Naive thymus-derived CD4-positive, alpha-beta T cell (primary cell): Measurements from ENCODE around the gene MCMBP. TPM values are rescaled to one million over a fixed set of nuclear protein-coding genes. Genes with fewer than 3 reads are reported as not detected.

Experiments used
- ATAC-seq: fragments of 150-1000 bp; cut with Tn5 transposase; 2 replicates; pipeline ENCODE4 v1.10.0; 2021; ENCODE audit warnings: mild to moderate bottlenecking, moderate library complexity
- CTCF ChIA-PET: fragments of 350-600 bp; sonication (Branson Sonifier 250); formaldehyde crosslinking; loops from one replicate; lab custom pipeline; 2021; ENCODE audit warnings: antibody characterized with exemption; lab: Charles Lee
- POLR2A ChIA-PET: fragments of 350-600 bp; sonication (Branson Sonifier 250); formaldehyde crosslinking; loops from one replicate; lab custom pipeline; 2021; ENCODE audit warnings: antibody characterized with exemption, inconsistent platforms; lab: Charles Lee
- DNase-seq, 9 donors: peaks; one replicate each; pipeline versions ENCODE4 v3.0.0 to v3.0.0-alpha.2; 2020 to 2022; ENCODE audit warnings: mixed read lengths in 1 of 9
- H3K27ac ChIP-seq: one replicate; pipeline ENCODE4 v1.7.0; 2013; ENCODE audit warnings: mild to moderate bottlenecking, low read depth, low read length, moderate library complexity
- H3K27me3 ChIP-seq, 2 donors: one replicate each; pipeline ENCODE4 v1.7.0; 2013; ENCODE audit warnings: low read length in 2 of 2, mild to moderate bottlenecking in 2 of 2, moderate library complexity in 2 of 2; ENCODE audit not compliant: control insufficient read depth in 2 of 2, insufficient read depth in 2 of 2
- H3K36me3 ChIP-seq, 3 experiments: 1 replicate in 2 of 3; 2 replicates in 1 of 3; pipeline ENCODE4 v1.7.0; 2013; ENCODE audit warnings: low read length in 3 of 3, mild to moderate bottlenecking in 3 of 3, moderate library complexity in 1 of 3; ENCODE audit not compliant: insufficient read depth in 3 of 3, control insufficient read depth in 2 of 3
- H3K4me1 ChIP-seq, 2 donors: one replicate each; pipeline ENCODE4 v1.7.0; 2013; ENCODE audit warnings: low read length in 2 of 2, mild to moderate bottlenecking in 2 of 2, moderate library complexity in 1 of 2; ENCODE audit not compliant: control insufficient read depth in 2 of 2, insufficient read depth in 2 of 2
- H3K4me3 ChIP-seq: 2 replicates; pipeline ENCODE4 v1.7.0; 2013; ENCODE audit warnings: mild to moderate bottlenecking, low read length
- H3K9me3 ChIP-seq, 3 experiments: 1 replicate in 2 of 3; 2 replicates in 1 of 3; pipeline ENCODE4 v1.7.0; 2013; ENCODE audit warnings: low read length in 3 of 3; ENCODE audit not compliant: control insufficient read depth in 2 of 3
- H3K27ac Mint-ChIP-seq, 9 donors: one replicate each; pipeline ENCODE4 v1.8.0; 2020 to 2022; ENCODE audit warnings: mixed read lengths in 9 of 9, mild to moderate bottlenecking in 8 of 9, moderate library complexity in 5 of 9, inconsistent platforms in 2 of 9
- H3K27me3 Mint-ChIP-seq, 5 donors: one replicate each; pipeline ENCODE4 v1.8.0; 2021 to 2022; ENCODE audit warnings: mixed read lengths in 5 of 5, mild to moderate bottlenecking in 1 of 5
- H3K36me3 Mint-ChIP-seq, 5 donors: one replicate each; pipeline ENCODE4 v1.8.0; 2020 to 2022; ENCODE audit warnings: mixed read lengths in 5 of 5, mild to moderate bottlenecking in 3 of 5, inconsistent platforms in 1 of 5
- H3K4me1 Mint-ChIP-seq, 7 donors: one replicate each; pipeline ENCODE4 v1.8.0; 2020 to 2022; ENCODE audit warnings: mixed read lengths in 7 of 7, mild to moderate bottlenecking in 3 of 7, inconsistent platforms in 1 of 7
- H3K4me3 Mint-ChIP-seq, 10 donors: one replicate each; pipeline ENCODE4 v1.8.0; 2020 to 2022; ENCODE audit warnings: mild to moderate bottlenecking in 10 of 10, mixed read lengths in 10 of 10, moderate library complexity in 6 of 10, inconsistent platforms in 2 of 10
- H3K9me3 Mint-ChIP-seq, 11 donors: one replicate each; pipeline ENCODE4 v1.8.0; 2020 to 2022; ENCODE audit warnings: mixed read lengths in 11 of 11, mild to moderate bottlenecking in 4 of 11, inconsistent platforms in 1 of 11, moderate library complexity in 1 of 11
- intact Hi-C, 2 donors: fragments of 100-400 bp; cut with micrococcal nuclease; formaldehyde crosslinking; loops; one replicate each; pipeline ENCODE4 v1.15.1; 2023
- polyA plus RNA-seq, 2 donors: library from polyadenylated mRNA; unstranded; fragments of 300-500 nt; fragmentation: Illumina TruSeq; gene quantifications; one replicate each; pipeline ENCODE4 v1.2.3, GENCODE V29; 2021
- total RNA-seq, 6 experiments: library from RNA in 5 of 6; stranded (reverse) in 5 of 6; gene quantifications; 1 replicate in 5 of 6; 2 replicates in 1 of 6; pipeline ENCODE4 v1.2.3 and lab custom pipeline; 2021 to 2026

The MCMBP gene
- total and polyA plus RNA-seq, 7 experiments from 2014 or later = 30.5 to 82.8 (median 46.0) TPM

GRCh38 chr10:119862524-119862923 lies 10.1 kb downstream of the MCMBP start:
- Mint-ChIP-seq H3K9me3 (peaks cover 0 to 15% (median 6%) of the 10 kb centered on the region in 11 donors), H3K4me1 (peaks cover 21 to 66% (median 57%) of the 10 kb centered on the region in 7 donors), H3K27ac (peak overlapping the region in 4 of 9 donors; percentile 10 to 69 (median 45)), H3K27me3 (no peaks in the 10 kb centered on the region), H3K36me3 (peaks cover 0 to 18% (median 17%) of the 10 kb centered on the region in 5 donors), H3K4me3 (no peak overlapping the region)
- Histone ChIP-seq H3K4me3 (no peak overlapping the region), H3K4me1 (peaks cover 0 to 4% of the 10 kb centered on the region in 2 donors), H3K9me3 (no peaks in the 10 kb centered on the region), H3K27me3 (no peaks in the 10 kb centered on the region), H3K27ac (no peak overlapping the region), H3K36me3 (peaks cover 0 to 9% (median 4%) of the 10 kb centered on the region in 3 experiments)
- CTCF ChIA-PET = interaction anchor here (0.8 to 4.9 kb wide), 7 partner anchors 9 to 362 kb away, joined by 3 to 28 read pairs (median 4); partner anchors contain the start of gene MCMBP
- POLR2A ChIA-PET = interaction anchor here (1.0 to 1.2 kb wide), 3 partner anchors 9 to 30 kb away, joined by 3 to 7 read pairs (median 4); partner anchors contain the start of genes MCMBP and SEC23IP
- ATAC-seq = no peak
- no peak for DNase-seq
- intact Hi-C loops = loop anchor here in 1 of 2 donors (5.0 kb wide), 1 partner anchor 665 kb away; no protein-coding TSS in a partner anchor

DNA sequence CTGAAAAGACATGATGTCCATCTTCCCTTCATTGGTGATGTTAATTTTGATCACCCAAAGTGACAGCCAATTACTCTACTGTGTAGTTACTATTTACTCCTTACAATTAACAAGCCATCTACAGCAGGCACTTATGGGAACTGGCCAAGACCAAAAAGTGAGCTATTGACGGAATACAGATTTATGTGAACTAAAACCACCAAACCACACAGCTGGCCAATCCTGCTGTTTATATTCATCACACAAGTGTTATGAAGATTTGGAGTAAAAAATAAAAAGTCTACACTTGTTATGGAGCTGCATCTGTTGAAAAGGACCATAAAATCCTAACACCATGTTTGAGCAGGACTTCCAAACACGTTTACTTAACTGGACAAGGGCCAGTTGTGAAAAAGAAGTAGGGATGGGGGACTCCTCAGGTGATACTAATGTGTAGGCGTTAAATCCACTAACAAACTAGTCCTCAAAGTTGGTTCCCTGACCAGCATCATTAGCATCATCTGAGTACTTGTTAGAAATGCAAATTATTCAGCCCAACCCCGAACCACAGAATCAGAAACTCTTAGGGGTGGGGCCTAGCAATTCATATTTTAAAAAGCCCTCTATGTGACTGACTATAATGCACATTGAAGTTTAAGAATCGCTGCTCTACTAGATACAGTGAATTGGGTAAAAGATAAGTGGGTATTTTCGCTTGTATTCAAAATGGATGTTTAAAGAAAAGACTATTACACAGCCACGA lies 11.6 kb downstream of the MCMBP start:
- H3K4me3 Mint-ChIP-seq = no peak overlapping the region
- peaks cover 0 to 23% (median 20%) of the 10 kb centered on the region in 5 donors for H3K36me3 Mint-ChIP-seq
- Histone ChIP-seq H3K36me3 (peaks cover 0 to 16% (median 7%) of the 10 kb centered on the region in 3 experiments), H3K9me3 (no peaks in the 10 kb centered on the region), H3K27ac (no peak overlapping the region), H3K4me3 (no peak overlapping the region), H3K27me3 (no peaks in the 10 kb centered on the region), H3K4me1 (no peaks in the 10 kb centered on the region)
- H3K27me3 Mint-ChIP-seq = no peaks in the 10 kb centered on the region
- H3K9me3 Mint-ChIP-seq = peaks cover 0 to 15% (median 6%) of the 10 kb centered on the region in 11 donors
- ChIA-PET CTCF (interaction anchor here (0.9 to 4.9 kb wide), 4 partner anchors 11 to 174 kb away, joined by 3 to 33 read pairs (median 25); partner anchors contain the start of gene MCMBP), POLR2A (interaction anchor here (3.7 kb wide), 1 partner anchor 12 kb away, joined by 18 read pairs; the partner anchor contains the start of gene MCMBP)
- intact Hi-C loops = loop anchor here in 1 of 2 donors (1.0 to 5.0 kb wide), 3 partner anchors 7 to 664 kb away; partner anchors contain the start of gene MCMBP
- peak overlapping the region in 7 of 9 donors; percentile 11 to 63 (median 43) for H3K27ac Mint-ChIP-seq
- ATAC-seq (no peak), DNase-seq (no peak)
- peaks cover 20 to 59% (median 51%) of the 10 kb centered on the region in 7 donors for H3K4me1 Mint-ChIP-seq

DNA sequence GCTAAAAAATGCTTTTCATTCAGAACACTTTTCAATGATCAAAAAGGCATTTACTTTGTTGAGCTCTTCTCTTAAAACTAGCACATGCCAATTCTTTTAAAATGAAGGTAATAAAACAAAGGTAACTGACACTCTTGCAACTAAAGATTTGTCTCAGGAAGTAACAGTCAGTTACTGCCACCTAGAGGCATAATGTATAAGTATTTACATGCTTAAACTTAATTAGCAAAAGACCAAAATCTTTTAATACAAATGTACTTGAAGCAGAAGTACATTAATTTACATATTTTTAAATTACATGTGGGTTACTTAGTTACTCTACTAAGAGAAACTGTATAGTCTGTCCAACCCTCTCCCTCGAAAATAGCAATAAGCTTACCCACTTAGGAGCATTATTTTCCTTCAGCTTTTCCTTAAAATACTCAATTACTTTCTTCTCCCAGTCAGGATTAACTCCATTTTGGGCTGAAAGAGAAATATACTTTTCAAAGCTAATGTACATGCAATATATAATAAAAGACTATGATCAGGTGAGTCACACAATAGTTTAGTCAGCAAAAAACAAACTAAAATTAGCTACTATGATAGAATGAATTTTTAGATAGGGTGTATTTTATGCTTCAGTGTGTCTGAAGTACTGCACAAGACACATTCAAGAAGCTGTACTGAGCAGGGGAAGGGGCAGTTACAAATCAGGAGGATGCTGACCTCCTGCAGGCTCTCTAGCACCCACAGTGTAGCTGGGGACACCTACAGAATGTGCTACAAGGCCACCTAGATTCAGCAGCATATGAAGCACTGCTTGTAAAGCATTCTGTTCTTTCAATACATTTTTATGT lies 13.0 kb downstream of the MCMBP start:
- ChIA-PET POLR2A (interaction anchor here (1.0 to 3.7 kb wide), 2 partner anchors 13 to 131 kb away, joined by 3 to 18 read pairs; partner anchors contain the start of gene MCMBP), CTCF (interaction anchor here (0.5 to 4.9 kb wide), 17 partner anchors 12 to 687 kb away, joined by 3 to 33 read pairs (median 3); partner anchors contain the start of gene MCMBP)
- H3K4me3 ChIP-seq = no peak overlapping the region
- peaks cover 3 to 24% (median 16%) of the 10 kb centered on the region in 5 donors for H3K36me3 Mint-ChIP-seq
- H3K27ac Mint-ChIP-seq = peak overlapping the region in 3 of 9 donors; percentile 13 to 49 (median 17)
- no peaks in the 10 kb centered on the region for H3K27me3 ChIP-seq
- peak in 7 of 9 donors; percentile 21 to 62 (median 40) for DNase-seq
- no peak overlapping the region for H3K27ac ChIP-seq
- peaks cover 0 to 23% (median 3%) of the 10 kb centered on the region in 3 experiments for H3K36me3 ChIP-seq
- H3K4me1 ChIP-seq = no peaks in the 10 kb centered on the region
- intact Hi-C loops = loop anchor here (1.0 to 10.0 kb wide), 10 partner anchors 9 to 662 kb away; partner anchors contain the start of genes GRK5 (in 1 of the 2) and MCMBP (in 1 of the 2)
- H3K4me1 Mint-ChIP-seq = peaks cover 16 to 47% (median 40%) of the 10 kb centered on the region in 7 donors
- peak overlapping the region in 1 of 10 donors; percentile 18 for H3K4me3 Mint-ChIP-seq
- peak; percentile 81 for ATAC-seq
- H3K27me3 Mint-ChIP-seq = no peaks in the 10 kb centered on the region
- peaks cover 0 to 13% (median 5%) of the 10 kb centered on the region in 11 donors for H3K9me3 Mint-ChIP-seq
- H3K9me3 ChIP-seq = no peaks in the 10 kb centered on the region

DNA sequence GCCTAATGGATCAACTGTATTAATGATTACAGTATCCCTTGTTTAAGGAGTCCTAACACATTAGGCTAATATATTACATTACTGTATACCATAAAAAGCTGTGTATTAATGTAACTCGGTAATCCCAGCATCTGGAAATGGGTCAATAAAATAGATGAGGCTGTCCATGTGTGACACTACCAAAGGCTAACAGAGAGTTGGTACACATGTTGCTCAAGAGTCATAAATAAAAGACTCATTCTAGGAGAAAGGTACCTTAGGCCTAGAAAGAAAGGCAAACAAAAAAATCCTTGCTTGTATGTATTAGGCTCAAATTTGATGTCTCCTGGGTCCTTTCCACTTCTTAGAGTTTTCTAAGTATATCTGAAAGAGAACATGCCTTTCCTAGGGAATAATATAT lies 14.6 kb downstream of the MCMBP start:
- ATAC-seq (no peak), DNase-seq (no peak)
- no peaks in the 10 kb centered on the region for H3K27me3 ChIP-seq
- Mint-ChIP-seq H3K27ac (peak overlapping the region in 1 of 9 donors; percentile 32), H3K36me3 (peaks cover 3 to 17% (median 11%) of the 10 kb centered on the region in 5 donors), H3K27me3 (no peaks in the 10 kb centered on the region), H3K9me3 (no peaks in the 10 kb centered on the region), H3K4me3 (no peak overlapping the region), H3K4me1 (peaks cover 12 to 38% (median 33%) of the 10 kb centered on the region in 7 donors)
- H3K4me1 ChIP-seq = no peaks in the 10 kb centered on the region
- H3K36me3 ChIP-seq = peaks cover 0 to 32% (median 8%) of the 10 kb centered on the region in 3 experiments
- no peak overlapping the region for H3K4me3 ChIP-seq
- intact Hi-C loops = loop anchor here in 1 of 2 donors (5.0 to 10.0 kb wide), 2 partner anchors 477 to 651 kb away; partner anchors contain the start of gene GRK5
- no peak overlapping the region for H3K27ac ChIP-seq
- ChIA-PET CTCF (interaction anchor here (0.7 to 4.9 kb wide), 3 partner anchors 14 to 469 kb away, joined by 3 to 28 read pairs (median 5); partner anchors contain the start of gene MCMBP), POLR2A (interaction anchor here (3.7 kb wide), 1 partner anchor 15 kb away, joined by 18 read pairs; the partner anchor contains the start of gene MCMBP)
- H3K9me3 ChIP-seq = no peaks in the 10 kb centered on the region

DNA sequence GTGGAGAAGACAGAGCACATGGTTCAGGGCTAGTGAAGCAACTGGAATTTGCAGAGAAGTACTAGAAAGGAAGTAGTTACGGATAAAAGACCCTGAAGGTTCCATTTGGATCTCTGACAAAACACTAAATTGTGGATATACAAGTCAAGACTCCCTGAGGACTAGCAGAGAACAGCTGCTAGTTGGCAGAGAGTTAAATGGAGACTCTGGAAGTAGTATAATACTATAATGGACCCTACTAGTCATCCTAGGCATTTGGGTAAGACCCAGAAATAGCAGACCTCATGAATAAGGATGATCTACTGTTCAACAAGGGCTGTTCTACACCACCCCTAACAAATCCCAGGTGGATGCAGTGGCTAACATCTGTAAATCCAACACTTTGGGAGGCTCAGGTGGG lies 19.1 kb downstream of the MCMBP start:
- intact Hi-C loops = loop anchor here in 1 of 2 donors (10.0 kb wide), 1 partner anchor 481 kb away; no protein-coding TSS in a partner anchor
- no peak overlapping the region for H3K27ac ChIP-seq
- Mint-ChIP-seq H3K4me3 (no peak overlapping the region), H3K9me3 (no peaks in the 10 kb centered on the region), H3K4me1 (peaks cover 0 to 5% (median 0%) of the 10 kb centered on the region in 7 donors), H3K27ac (peak overlapping the region in 2 of 9 donors; percentile 33 to 65), H3K36me3 (peaks cover 3 to 33% (median 21%) of the 10 kb centered on the region in 5 donors), H3K27me3 (no peaks in the 10 kb centered on the region)
- no peak for ATAC-seq
- ChIA-PET CTCF (no interaction called here), POLR2A (no interaction called here)
- peaks cover 6 to 53% (median 8%) of the 10 kb centered on the region in 3 experiments for H3K36me3 ChIP-seq
- no peak for DNase-seq
- H3K9me3 ChIP-seq = no peaks in the 10 kb centered on the region
- H3K4me3 ChIP-seq = no peak overlapping the region
- no peaks in the 10 kb centered on the region for H3K4me1 ChIP-seq
- H3K27me3 ChIP-seq = no peaks in the 10 kb centered on the region
